Measurements from ENCODE around the gene DOC2B.
"Not testable (repeated sequence)": the region's sequence is repeated elsewhere in the genome, so short reads cannot be mapped to it uniquely, and the experiment has no call there.

The DOC2B gene

GRCh38 chr17:185445-186138 is 4.1 kb upstream of the DOC2B start:
- no peak for DNase-seq

- DNase-seq, result no peak
Observed at GRCh38 chr17:183021-183420, 1.6 kb upstream of the DOC2B start.

- DNase-seq, result no peak
Observed at GRCh38 chr17:182050-182751, 751 bp upstream of the DOC2B start.

- no peak for DNase-seq
Observed at GRCh38 chr17:180381-181244, 837 bp downstream of the DOC2B start.

GRCh38 chr17:179781-180380 is 1.6 kb downstream of the DOC2B start:
- no peak for DNase-seq

GRCh38 chr17:179066-179432 is 2.4 kb downstream of the DOC2B start:
- DNase-seq, result no peak

GRCh38 chr17:178292-179065 is 3.0 kb downstream of the DOC2B start:
- no peak for DNase-seq

- no peak for DNase-seq
Observed at GRCh38 chr17:177762-178161, 3.7 kb downstream of the DOC2B start.

GRCh38 chr17:177155-177554 is 4.3 kb downstream of the DOC2B start:
- no peak for DNase-seq

GRCh38 chr17:173166-173911 is 8.1 kb downstream of the DOC2B start:
- no peak for DNase-seq

GRCh38 chr17:172401-172800 is 9.0 kb downstream of the DOC2B start:
- no peak for DNase-seq

GRCh38 chr17:171871-172270 is 9.6 kb downstream of the DOC2B start:
- DNase-seq, result no peak

GRCh38 chr17:170130-170670 is 11.2 kb downstream of the DOC2B start:
- no peak for DNase-seq

- not testable (repeated sequence) for DNase-seq
Observed at GRCh38 chr17:168614-169013, 12.8 kb downstream of the DOC2B start.

- DNase-seq, result no peak
Observed at GRCh38 chr17:165939-166338, 15.5 kb downstream of the DOC2B start.

- DNase-seq, result no peak
Observed at GRCh38 chr17:164303-165235, 16.9 kb downstream of the DOC2B start.

GRCh38 chr17:163514-164098 is 17.8 kb downstream of the DOC2B start:
- DNase-seq, result no peak

- DNase-seq, result no peak
Observed at GRCh38 chr17:162689-163088, 18.8 kb downstream of the DOC2B start.

GRCh38 chr17:161481-161880 is 20.0 kb downstream of the DOC2B start:
- DNase-seq, result no peak

- no peak for DNase-seq
Observed at GRCh38 chr17:160336-160735, 21.1 kb downstream of the DOC2B start.
